COLO829 (cell line): ENCODE results near the gene ADD3.

Source experiments
- DNase-seq: peaks from one replicate; pipeline ENCODE4 v3.0.0; 2012; ENCODE audit warnings: low spot score

ADD3 gene

DNA sequence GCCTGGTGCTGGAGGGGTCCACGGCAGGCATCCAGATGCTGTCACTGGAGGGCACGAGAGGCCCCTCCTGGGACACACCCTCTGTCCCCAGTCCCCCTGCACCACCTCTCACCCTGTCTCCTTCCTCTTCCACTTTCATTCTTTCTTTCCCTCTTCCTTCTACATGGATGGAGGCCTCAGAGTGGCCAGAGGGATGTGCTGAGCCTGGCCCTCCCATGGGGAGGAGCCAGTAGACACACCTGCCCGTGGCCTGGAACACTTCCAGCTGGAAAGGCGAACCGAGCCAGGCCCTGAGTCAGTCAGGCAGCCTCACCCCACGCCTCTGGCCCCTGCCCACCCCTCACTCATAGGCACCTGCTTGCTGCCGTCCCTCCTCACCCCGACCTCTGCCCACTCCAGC, 143.7 kb downstream of the ADD3 start:
- no peak for DNase-seq

DNA sequence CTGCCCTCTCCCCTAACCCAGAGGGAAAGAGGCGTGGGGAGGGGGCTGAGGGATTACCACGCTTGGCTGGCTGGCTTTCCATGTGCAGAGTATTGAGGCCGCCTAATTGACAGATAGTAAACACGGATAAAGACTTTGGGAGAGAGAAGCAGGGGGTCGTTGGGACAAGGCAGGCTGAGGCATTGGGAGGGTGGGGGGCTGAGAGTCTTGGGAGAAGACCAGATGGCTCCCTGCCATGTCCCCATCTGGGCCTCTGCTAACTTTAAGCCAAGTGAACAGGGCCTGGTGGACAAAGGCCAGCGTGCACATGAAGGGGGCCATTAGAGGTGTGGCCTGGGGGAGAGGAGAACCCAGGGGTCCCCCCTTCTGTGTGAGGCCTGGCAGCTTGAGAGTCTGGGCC, 144.2 kb downstream of the ADD3 start:
- no peak for DNase-seq

DNA sequence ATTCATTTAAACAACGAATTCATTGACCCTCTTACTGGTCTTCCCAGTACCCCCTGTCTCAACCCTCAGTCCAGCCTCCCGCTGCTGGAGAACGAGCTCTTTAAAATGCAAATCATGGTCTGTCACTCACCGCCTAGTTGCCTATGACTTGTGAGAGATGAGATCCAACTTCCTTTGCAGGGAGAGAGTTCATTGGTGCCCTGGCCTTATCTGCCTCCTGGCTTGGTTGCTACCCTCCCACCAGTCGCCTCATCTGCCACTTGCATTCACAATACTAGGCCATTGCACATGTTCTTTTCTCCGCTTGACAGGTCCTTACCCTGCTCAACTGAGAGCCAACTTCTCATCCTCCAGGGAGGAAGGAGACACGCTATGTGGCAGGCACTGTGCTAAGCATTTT, 145.6 kb downstream of the ADD3 start:
- DNase-seq = no peak

GRCh38 chr10:110156046-110156445, 148.3 kb downstream of the ADD3 start:
- no peak for DNase-seq

- DNase-seq = no peak
Measured at GRCh38 chr10:110158051-110159005, 150.5 kb downstream of the ADD3 start.

DNA sequence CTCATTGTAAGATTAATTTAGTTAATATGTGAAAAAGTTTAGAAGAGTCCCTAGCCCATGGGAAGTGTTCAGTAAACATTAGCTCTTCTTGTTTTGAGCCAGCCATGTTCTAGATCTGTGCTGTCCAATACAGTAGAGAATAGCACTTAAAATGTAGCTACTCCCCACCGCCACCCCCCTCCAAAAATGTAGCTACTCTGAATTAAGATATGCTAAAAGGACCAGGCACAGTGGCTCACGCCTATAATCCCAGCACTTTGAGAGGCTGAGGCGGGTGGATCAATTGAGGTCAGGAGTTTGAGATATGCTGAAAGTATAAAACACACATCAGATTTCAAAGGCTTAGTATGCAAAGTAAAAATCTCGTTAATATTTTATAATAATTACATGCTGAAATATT, 152.3 kb downstream of the ADD3 start:
- DNase-seq = no peak

- no peak for DNase-seq
Measured at GRCh38 chr10:110160522-110160921, 152.7 kb downstream of the ADD3 start.

GRCh38 chr10:110162741-110163145, 155.0 kb downstream of the ADD3 start:
- no peak for DNase-seq

DNA sequence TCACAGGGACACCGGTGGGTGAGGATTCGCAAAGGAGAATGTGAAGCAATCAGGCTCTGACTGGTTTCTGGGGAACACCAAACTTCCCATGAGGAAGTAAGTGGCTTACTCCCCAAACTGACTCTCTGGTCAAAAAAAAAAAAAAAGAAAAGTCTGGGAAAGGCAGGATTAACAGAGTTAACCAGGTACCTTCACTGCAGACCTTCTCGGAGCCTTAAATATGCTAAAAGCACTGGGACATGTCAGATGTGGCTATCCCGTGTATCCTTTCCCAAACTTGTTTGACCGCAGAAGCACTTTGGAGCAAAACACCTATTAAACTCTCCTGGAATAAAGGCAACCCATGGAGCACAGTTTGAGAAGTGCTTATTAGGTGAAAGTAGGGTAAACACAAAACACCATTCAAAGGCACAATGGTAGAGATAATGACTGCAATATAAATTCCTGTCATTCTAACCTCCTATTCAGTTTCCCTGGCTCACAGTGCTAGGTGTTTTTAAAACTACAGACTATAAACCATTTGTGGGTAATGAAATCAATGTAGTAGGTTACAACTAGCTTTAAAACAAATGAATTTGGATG, 155.5 kb downstream of the ADD3 start:
- DNase-seq = no peak

- DNase-seq = no peak
Measured at GRCh38 chr10:110163841-110164240, 156.1 kb downstream of the ADD3 start.

DNA sequence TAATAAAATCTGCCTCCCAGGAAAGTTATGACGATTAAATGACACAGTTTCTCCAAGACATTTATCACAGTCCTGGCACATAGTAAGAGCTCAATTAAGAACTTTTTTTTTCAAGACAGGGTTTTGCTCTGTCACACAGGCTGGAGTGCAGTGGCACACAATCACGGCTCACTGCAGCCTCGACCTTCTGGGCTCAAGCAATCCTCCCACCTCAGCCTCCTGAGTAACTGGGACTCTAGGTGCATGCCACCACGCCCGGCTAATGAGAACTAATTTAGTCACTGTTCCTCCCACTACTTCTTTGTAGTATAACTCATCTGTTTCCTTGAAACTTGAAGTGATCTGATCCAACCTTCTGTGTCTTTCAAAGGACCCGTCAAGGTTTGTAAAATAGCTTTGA, 157.5 kb downstream of the ADD3 start:
- no peak for DNase-seq

GRCh38 chr10:110167149-110167548, 159.4 kb downstream of the ADD3 start:
- no peak for DNase-seq

GRCh38 chr10:110168601-110169481, 161.1 kb downstream of the ADD3 start:
- DNase-seq = no peak

DNA sequence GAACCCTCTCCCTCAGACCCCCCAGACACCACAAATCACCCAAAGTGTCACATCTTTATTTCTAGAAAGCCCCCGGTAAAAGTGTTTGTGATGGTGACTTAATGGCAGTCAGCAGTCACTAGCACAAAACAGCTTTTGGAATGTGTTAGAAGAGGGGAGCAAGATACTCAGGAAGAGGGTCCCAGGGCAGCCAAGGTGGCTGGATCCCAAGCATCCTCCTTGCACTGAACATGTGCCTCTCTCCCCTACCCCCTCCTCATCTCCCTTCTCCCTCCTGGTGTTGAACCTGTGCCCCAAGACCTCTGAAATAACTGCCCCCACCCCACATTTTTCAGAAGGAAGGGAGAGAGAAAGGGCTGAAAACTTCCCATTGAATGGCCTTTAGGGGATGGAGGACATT, 161.8 kb downstream of the ADD3 start:
- DNase-seq = no peak

DNA sequence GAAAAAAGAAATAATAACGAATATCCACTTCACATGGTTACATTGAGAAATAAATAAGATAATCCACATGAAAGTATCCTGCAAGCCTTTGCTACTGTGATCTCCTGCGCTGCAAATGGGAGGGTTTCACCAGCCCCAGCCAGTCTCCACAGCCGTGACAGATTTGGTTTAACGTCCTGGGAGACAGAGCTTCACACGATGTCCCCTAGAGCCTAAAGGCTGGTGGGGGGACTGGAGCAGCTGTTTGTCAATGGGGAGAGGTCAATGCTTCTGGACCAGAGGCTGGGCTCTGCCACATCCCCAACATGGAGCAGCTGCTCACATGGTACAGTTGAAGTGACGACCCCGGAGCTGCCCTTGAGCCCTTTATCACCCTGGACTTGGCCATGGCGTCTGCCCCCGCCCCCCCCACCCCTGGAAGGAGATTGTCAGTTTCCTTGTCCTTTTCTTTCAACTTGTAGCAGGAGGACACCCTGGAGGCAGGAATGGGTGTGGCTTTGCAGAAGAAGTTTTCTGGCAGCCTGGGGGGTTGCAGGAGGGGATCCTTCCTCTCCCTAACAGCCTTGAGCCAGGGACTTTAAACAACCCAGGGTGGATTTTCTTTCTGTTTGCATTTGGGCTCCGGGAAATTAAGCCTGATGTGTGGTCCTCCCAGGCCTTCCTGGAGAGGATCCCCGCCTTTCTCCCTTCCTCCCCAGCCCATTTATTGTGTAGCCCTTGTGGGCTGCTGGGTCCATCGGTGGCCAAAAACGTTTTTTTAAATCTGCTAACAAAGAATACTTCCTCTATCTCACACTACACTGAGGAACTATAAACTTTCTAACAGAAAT, 162.6 kb downstream of the ADD3 start:
- DNase-seq = no peak

DNA sequence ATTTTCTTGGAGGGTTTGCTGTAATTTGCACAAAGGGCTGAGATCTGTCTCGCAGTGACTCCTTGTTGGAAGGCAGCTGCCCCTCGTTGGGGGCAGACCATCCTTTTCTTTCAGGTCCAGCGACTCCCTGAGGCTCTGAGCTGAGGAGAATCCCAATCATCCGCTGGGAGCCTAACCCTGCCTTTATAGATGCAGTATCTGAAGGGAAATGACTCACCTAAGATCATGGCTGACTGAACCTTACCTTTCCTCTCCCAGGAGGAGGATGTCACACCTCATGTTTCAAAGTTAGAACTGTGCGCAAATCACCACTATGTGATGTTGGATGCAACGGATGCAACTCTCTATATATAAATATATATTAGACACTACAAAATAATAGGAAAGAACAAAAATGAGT, 163.2 kb downstream of the ADD3 start:
- no peak for DNase-seq

GRCh38 chr10:110172155-110172554, 164.4 kb downstream of the ADD3 start:
- no peak for DNase-seq

GRCh38 chr10:110174201-110174600, 166.4 kb downstream of the ADD3 start:
- no peak for DNase-seq

DNA sequence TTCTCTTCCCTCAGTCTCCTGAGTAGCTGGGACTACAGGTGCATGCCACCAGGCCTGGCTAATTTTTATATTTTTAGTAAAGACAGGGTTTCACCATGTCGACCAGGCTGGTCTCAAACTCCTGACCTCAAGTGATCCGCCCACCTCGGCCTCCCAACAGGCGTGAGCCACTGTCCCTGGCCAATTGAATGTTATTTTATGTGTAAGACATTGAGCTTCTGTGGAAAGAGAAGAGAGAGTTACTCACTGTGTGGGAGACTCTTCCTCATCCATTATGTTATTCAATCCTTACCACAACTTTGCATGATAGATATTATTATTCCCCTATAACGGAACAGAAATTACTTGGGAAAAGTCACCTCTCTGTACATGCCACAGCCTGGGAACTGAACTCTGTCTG, 167.0 kb downstream of the ADD3 start:
- no peak for DNase-seq

GRCh38 chr10:110175406-110175805, 167.6 kb downstream of the ADD3 start:
- no peak for DNase-seq

- DNase-seq = no peak
Measured at GRCh38 chr10:110176141-110177030, 168.6 kb downstream of the ADD3 start.
